B cell (primary cell): ENCODE results near the gene PLCL1. TPM values are rescaled to one million over a fixed set of nuclear protein-coding genes. Genes with fewer than 3 reads are reported as not detected.

Source experiments
- ATAC-seq: fragments of 200-7000 bp; cut with Tn5 transposase; one replicate; pipeline ENCODE4 v1.10.0; 2021; ENCODE audit warnings: low read depth, mild to moderate bottlenecking, moderate number of reproducible peaks, moderate library complexity
- CTCF ChIA-PET: fragments of 350-600 bp; sonication (Branson Sonifier 250); formaldehyde crosslinking; loops from one replicate; lab custom pipeline; 2021; ENCODE audit warnings: antibody characterized with exemption, inconsistent platforms; lab: Charles Lee
- POLR2A ChIA-PET: fragments of 350-600 bp; sonication (Branson Sonifier 250); formaldehyde crosslinking; loops from one replicate; lab custom pipeline; 2021; ENCODE audit warnings: antibody characterized with exemption; lab: Charles Lee
- DNase-seq: peaks from one replicate; pipeline ENCODE4 v3.0.0; 2013
- H2AFZ ChIP-seq: 2 replicates; pipeline ENCODE4 v1.6.1; 2012; ENCODE audit warnings: mild to moderate bottlenecking, low read depth, low read length; ENCODE audit not compliant: insufficient read depth, poor library complexity, severe bottlenecking
- H3K27ac ChIP-seq, 2 donors: 1 replicate in 1 of 2; 2 replicates in 1 of 2; pipeline ENCODE4 v1.5.1; 2012 to 2013; ENCODE audit warnings: low read length in 2 of 2, mild to moderate bottlenecking in 2 of 2, moderate library complexity in 1 of 2
- H3K27me3 ChIP-seq, 4 experiments: fragments of 200-600 bp in 1 of 4; sonication (generic) in 1 of 4; replicated peaks in 1 of 4; 1 replicate in 2 of 4; 2 replicates in 2 of 4; pipeline versions ENCODE4 v1.6.1 to v1.7.0; 2013 to 2016; ENCODE audit warnings: low read length in 3 of 4, mild to moderate bottlenecking in 2 of 4, mixed read lengths in 1 of 4, moderate library complexity in 1 of 4; ENCODE audit not compliant: insufficient read depth in 4 of 4, control insufficient read depth in 3 of 4; ENCODE audit errors: control extremely low read depth in 1 of 4
- H3K36me3 ChIP-seq, 2 experiments: replicated peaks in 1 of 2; 1 replicate in 1 of 2; 2 replicates in 1 of 2; pipeline versions ENCODE4 v1.6.1 to v1.7.1; 2013; ENCODE audit warnings: low read length in 1 of 2; ENCODE audit not compliant: insufficient read depth in 2 of 2, control insufficient read depth in 1 of 2; ENCODE audit errors: control extremely low read depth in 1 of 2, extremely low read depth in 1 of 2
- H3K4me1 ChIP-seq, 2 donors: fragments of 200-600 bp in 1 of 2; sonication (generic) in 1 of 2; 1 replicate in 1 of 2; 2 replicates in 1 of 2; pipeline versions ENCODE4 v1.5.1 to v1.6.1; 2013 to 2017; ENCODE audit warnings: low read length in 2 of 2; ENCODE audit not compliant: control insufficient read depth in 2 of 2, insufficient read depth in 2 of 2
- H3K4me2 ChIP-seq: replicated peaks from 2 replicates; pipeline ENCODE3; 2012; ENCODE audit warnings: mild to moderate bottlenecking, low read depth, low read length; ENCODE audit not compliant: poor library complexity, severe bottlenecking
- H3K4me3 ChIP-seq, 5 experiments: fragments of 200-600 bp in 1 of 5; sonication (generic) in 1 of 5; 1 replicate in 3 of 5; 2 replicates in 2 of 5; pipeline versions ENCODE4 v1.5.1 to v1.7.0; 2011 to 2016; ENCODE audit warnings: low read length in 4 of 5, mild to moderate bottlenecking in 4 of 5, low read depth in 2 of 5, control low read depth in 1 of 5, moderate library complexity in 1 of 5; ENCODE audit not compliant: insufficient read depth in 1 of 5; ENCODE audit errors: control extremely low read depth in 1 of 5, extremely low read depth in 1 of 5
- H3K79me2 ChIP-seq: fragments of 200-600 bp; sonication (generic); one replicate; pipeline ENCODE4 v1.6.0; 2016; ENCODE audit warnings: low read length; ENCODE audit not compliant: control insufficient read depth, insufficient read depth
- H3K9ac ChIP-seq: fragments of 200-600 bp; sonication (generic); 2 replicates; pipeline ENCODE4 v1.6.1; 2017; ENCODE audit warnings: mild to moderate bottlenecking, low read length, moderate library complexity
- H3K9me3 ChIP-seq, 3 donors: one replicate each; pipeline versions ENCODE4 v1.6.1 to v1.7.1; 2013; ENCODE audit warnings: low read length in 2 of 3; ENCODE audit not compliant: control insufficient read depth in 2 of 3, insufficient read depth in 1 of 3; ENCODE audit errors: control extremely low read depth in 1 of 3
- H4K20me1 ChIP-seq: 2 replicates; pipeline ENCODE4 v1.6.0; 2012; ENCODE audit warnings: mild to moderate bottlenecking, low read length; ENCODE audit not compliant: insufficient read depth, control insufficient read depth, poor library complexity, severe bottlenecking
- H3K27ac Mint-ChIP-seq: one replicate; pipeline ENCODE4 v1.8.0; 2021; ENCODE audit warnings: mixed read lengths
- H3K27me3 Mint-ChIP-seq: one replicate; pipeline ENCODE4 v1.8.0; 2021; ENCODE audit warnings: mixed read lengths
- H3K4me1 Mint-ChIP-seq: one replicate; pipeline ENCODE4 v1.8.0; 2021; ENCODE audit warnings: mixed read lengths
- H3K4me3 Mint-ChIP-seq: one replicate; pipeline ENCODE4 v1.8.0; 2021; ENCODE audit warnings: mixed read lengths
- H3K9me3 Mint-ChIP-seq: one replicate; pipeline ENCODE4 v1.8.0; 2022; ENCODE audit warnings: mixed read lengths; ENCODE audit not compliant: insufficient read depth
- EZH2 ChIP-seq: IDR thresholded peaks from 2 replicates; pipeline ENCODE4 v1.6.1; 2012; ENCODE audit warnings: borderline replicate concordance, low read depth, mild to moderate bottlenecking, moderate library complexity, low read length; ENCODE audit not compliant: insufficient read depth, poor library complexity, severe bottlenecking
- WGBS: methylation state at CpG from one replicate; pipeline ENCODE4 v1.1.5; 2013; ENCODE audit warnings: missing lambda C conversion rate; ENCODE audit not compliant: insufficient coverage; 5-methylcytosine and 5-hydroxymethylcytosine counted together
- intact Hi-C: fragments of 100-400 bp; cut with micrococcal nuclease; formaldehyde crosslinking; loops from one replicate; pipeline ENCODE4 v1.10.0; 2022
- polyA plus RNA-seq: library from polyadenylated mRNA; depleted of rRNA; stranded (reverse); fragments of >200 nt; gene quantifications from 2 replicates; pipeline ENCODE4 v1.2.3, GENCODE V29; 2012
- total RNA-seq, 2 donors: library from RNA; stranded (reverse); fragments of 120-200 nt in 1 of 2; gene quantifications; 1 replicate in 1 of 2; 2 replicates in 1 of 2; pipeline versions ENCODE4 v1.2.3 to v1.2.4, GENCODE V29; 2013 to 2022
- TF ChIP-seq, protein P1 (sequence below): fragments of 200-600 bp; IDR thresholded peaks from one replicate; pipeline ENCODE4 v1.8.0; 2022; ENCODE audit warnings: antibody characterized with exemption, mild to moderate bottlenecking

The PLCL1 gene
- total and polyA plus RNA-seq, 2 donors (not counting 1 experiment from before 2014, with no cell fraction given), result 0.07 to 0.25 TPM

DNA sequence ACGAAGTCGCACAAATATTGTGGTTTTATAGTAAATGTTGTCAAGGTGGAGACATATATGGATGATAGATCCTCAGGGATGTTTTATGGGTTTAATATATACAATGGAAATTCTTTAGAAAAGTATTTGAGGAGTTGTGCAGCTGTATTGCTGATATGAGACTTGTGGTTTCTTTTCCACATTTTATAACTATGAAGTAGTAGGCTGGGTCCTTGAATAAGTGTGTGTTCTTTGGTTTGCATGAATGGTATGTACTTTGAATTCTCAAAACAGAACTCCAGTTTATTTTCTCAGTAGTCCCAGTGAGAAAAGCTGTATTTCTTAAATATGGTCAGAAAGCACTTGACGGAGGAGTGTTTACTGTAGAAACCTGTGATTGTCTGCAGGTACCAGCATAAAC is 42.4 kb downstream of the PLCL1 start:
- no peak overlapping the region for H3K4me2 ChIP-seq
- no peak for DNase-seq
- CTCF ChIA-PET, result no interaction called here
- POLR2A ChIA-PET, result no interaction called here
- 100% methylated on average over 1 of the region's 3 CpGs for WGBS
- H3K4me3 ChIP-seq, result no peak overlapping the region
- no peak for ATAC-seq
- TF ChIP-seq, protein P1, sequence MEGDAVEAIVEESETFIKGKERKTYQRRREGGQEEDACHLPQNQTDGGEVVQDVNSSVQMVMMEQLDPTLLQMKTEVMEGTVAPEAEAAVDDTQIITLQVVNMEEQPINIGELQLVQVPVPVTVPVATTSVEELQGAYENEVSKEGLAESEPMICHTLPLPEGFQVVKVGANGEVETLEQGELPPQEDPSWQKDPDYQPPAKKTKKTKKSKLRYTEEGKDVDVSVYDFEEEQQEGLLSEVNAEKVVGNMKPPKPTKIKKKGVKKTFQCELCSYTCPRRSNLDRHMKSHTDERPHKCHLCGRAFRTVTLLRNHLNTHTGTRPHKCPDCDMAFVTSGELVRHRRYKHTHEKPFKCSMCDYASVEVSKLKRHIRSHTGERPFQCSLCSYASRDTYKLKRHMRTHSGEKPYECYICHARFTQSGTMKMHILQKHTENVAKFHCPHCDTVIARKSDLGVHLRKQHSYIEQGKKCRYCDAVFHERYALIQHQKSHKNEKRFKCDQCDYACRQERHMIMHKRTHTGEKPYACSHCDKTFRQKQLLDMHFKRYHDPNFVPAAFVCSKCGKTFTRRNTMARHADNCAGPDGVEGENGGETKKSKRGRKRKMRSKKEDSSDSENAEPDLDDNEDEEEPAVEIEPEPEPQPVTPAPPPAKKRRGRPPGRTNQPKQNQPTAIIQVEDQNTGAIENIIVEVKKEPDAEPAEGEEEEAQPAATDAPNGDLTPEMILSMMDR, result no peak
- TF ChIP-seq EZH2, result no peak
- intact Hi-C loops, result no loop called here
- H3K79me2 ChIP-seq, result no peaks in the 10 kb centered on the region
- Mint-ChIP-seq H3K27me3 (peaks cover 32% of the 10 kb centered on the region), H3K4me1 (no peaks in the 10 kb centered on the region), H3K9me3 (no peaks in the 10 kb centered on the region), H3K4me3 (no peak overlapping the region), H3K27ac (no peak overlapping the region)
- no peak overlapping the region for H3K27ac ChIP-seq
- H3K4me1 ChIP-seq, result no peaks in the 10 kb centered on the region
- no peaks in the 10 kb centered on the region for H3K9me3 ChIP-seq
- no peak overlapping the region for H3K9ac ChIP-seq
- H2AFZ ChIP-seq, result no peak overlapping the region
- H3K27me3 ChIP-seq, result peaks cover 0 to 3% (median 1%) of the 10 kb centered on the region in 4 experiments
- no peaks in the 10 kb centered on the region for H4K20me1 ChIP-seq
- no peaks in the 10 kb centered on the region for H3K36me3 ChIP-seq

DNA sequence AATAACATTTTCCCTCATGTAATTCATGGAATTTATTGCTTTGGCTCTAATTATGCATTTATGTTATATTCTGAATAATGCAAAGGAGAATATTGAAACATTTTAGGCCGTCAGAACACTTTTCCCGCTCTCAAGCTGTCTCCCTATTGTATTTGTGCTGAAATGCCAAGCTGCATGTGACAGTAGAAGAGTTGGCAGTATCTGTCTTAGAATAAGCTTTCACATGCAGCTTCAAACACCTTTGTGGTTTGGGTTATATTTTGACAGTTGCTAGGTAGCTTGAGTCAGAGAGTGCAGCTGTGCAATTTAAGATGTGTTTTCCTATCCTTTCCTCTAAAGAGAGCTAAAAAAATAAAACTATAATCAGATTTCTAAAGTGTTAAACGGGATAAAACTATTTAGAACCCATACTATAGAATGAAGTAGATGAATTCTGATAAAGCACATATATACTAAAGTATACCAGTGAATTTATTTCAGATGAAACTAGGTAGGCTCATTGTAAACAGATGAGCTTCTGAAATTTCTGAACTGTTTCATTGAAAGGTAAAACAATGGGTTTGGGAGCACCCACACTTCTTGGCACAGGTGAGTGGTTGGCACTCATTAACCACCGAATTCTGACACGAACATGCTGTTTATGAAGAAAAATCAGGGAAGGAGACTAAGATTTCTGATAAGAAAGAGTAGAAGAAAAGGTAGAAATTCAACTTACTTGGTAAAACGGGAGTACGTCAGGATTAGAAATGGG is 43.4 kb downstream of the PLCL1 start:
- POLR2A ChIA-PET, result no interaction called here
- Mint-ChIP-seq H3K9me3 (no peaks in the 10 kb centered on the region), H3K27me3 (peaks cover 25% of the 10 kb centered on the region), H3K4me1 (no peaks in the 10 kb centered on the region), H3K27ac (no peak overlapping the region), H3K4me3 (no peak overlapping the region)
- no peak overlapping the region for H2AFZ ChIP-seq
- H3K79me2 ChIP-seq, result no peaks in the 10 kb centered on the region
- H3K9me3 ChIP-seq, result no peaks in the 10 kb centered on the region
- TF ChIP-seq EZH2, result no peak
- TF ChIP-seq, protein P1, result no peak
- CTCF ChIA-PET, result no interaction called here
- DNase-seq (no peak), ATAC-seq (no peak)
- peaks cover 0 to 3% (median 1%) of the 10 kb centered on the region in 4 experiments for H3K27me3 ChIP-seq
- no peak overlapping the region for H3K27ac ChIP-seq
- intact Hi-C loops, result no loop called here
- no peak overlapping the region for H3K4me3 ChIP-seq
- H3K4me2 ChIP-seq, result no peak overlapping the region
- H3K9ac ChIP-seq, result no peak overlapping the region
- WGBS, result 90% methylated on average over 3 of the region's 7 CpGs
- H3K4me1 ChIP-seq, result no peaks in the 10 kb centered on the region
- no peaks in the 10 kb centered on the region for H4K20me1 ChIP-seq
- no peaks in the 10 kb centered on the region for H3K36me3 ChIP-seq
